SK-N-SH (cell line): ENCODE data around the gene SARS2.

Source experiments
- JUND ChIP-seq: IDR thresholded peaks from 2 replicates; pipeline ENCODE4 v1.4.0; 2012
- RCOR1 ChIP-seq: fragments of 150-350 bp; IDR thresholded peaks from 2 replicates; pipeline ENCODE4 v1.6.1; 2017; ENCODE audit warnings: antibody characterized with exemption, low read length

DNA sequence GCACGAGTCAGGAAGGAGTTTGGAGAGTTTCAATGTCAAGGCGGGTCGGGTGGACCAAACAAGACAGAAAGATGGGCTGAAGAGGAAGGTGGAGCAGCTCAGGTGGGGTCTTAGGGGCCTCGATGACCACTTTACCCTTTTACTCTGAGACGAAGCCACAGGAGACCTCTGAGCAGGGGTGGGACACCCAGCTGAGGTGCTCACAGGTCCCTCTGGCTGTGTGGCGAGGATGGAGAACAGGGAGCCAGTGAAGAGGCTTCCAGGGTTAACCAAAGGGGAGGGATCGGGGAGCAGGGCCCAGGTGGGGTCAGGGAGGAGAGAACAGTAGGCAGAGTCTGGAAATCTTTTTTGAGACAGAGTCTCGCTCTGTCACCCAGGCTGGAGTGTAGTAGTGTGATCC lies 16.6 kb downstream of the SARS2 start:
- TF ChIP-seq RCOR1 (no peak), JUND (no peak)
